Stomach (tissue), 9 donors: ENCODE results near the gene ACTN4. TPM values are rescaled to one million over a fixed set of nuclear protein-coding genes. Genes with fewer than 3 reads are reported as not detected.

Experiments used
- DNase-seq, 2 donors: peaks; one replicate each; pipeline versions ENCODE4 v3.0.0 to v3.0.0-alpha.2; 2013 to 2019
- H3K27ac ChIP-seq, 5 donors: fragments of 200-600 bp in 4 of 5; sonication (generic) in 4 of 5; one replicate each; pipeline ENCODE4 v1.5.1; 2013 to 2019; ENCODE audit warnings: mild to moderate bottlenecking in 1 of 5, moderate library complexity in 1 of 5
- H3K27me3 ChIP-seq, 3 donors: fragments of 200-600 bp; sonication (generic); one replicate each; pipeline ENCODE4 v1.5.1; 2017 to 2019; ENCODE audit warnings: mixed run types in 1 of 3
- H3K36me3 ChIP-seq, 4 donors: fragments of 200-600 bp; sonication (generic); 1 replicate in 3 of 4; 2 replicates in 1 of 4; pipeline ENCODE4 v1.5.1; 2016 to 2019
- H3K4me1 ChIP-seq, 4 donors: fragments of 200-600 bp; sonication (generic); one replicate each; pipeline ENCODE4 v1.5.1; 2016 to 2019
- H3K4me3 ChIP-seq, 4 donors: fragments of 200-600 bp; sonication (generic) in 3 of 4; one replicate each; pipeline ENCODE4 v1.5.1; 2016 to 2019; ENCODE audit warnings: mild to moderate bottlenecking in 1 of 4
- H3K9me3 ChIP-seq, 4 donors: fragments of 200-600 bp; sonication (generic); one replicate each; pipeline ENCODE4 v1.5.1; 2016 to 2019
- EP300 ChIP-seq: sonication (generic); formaldehyde crosslinking; IDR thresholded peaks from one replicate; pipeline ENCODE4 v1.6.1; 2017; ENCODE audit warnings: antibody characterized with exemption
- POLR2A ChIP-seq, 4 donors: fragments of 450-650 bp; IDR thresholded peaks; one replicate each; pipeline ENCODE4 v1.6.1; 2016; ENCODE audit warnings: antibody characterized with exemption in 4 of 4, control low read depth in 2 of 4, mild to moderate bottlenecking in 1 of 4, moderate library complexity in 1 of 4
- POLR2AphosphoS5 ChIP-seq, 3 donors: sonication (generic); formaldehyde crosslinking; IDR thresholded peaks; one replicate each; pipeline ENCODE4 v1.6.1; 2016; ENCODE audit warnings: antibody characterized with exemption in 3 of 3
- WGBS, 5 donors: extraction: QIAGEN DNeasy Blood & Tissue Kit in 3 of 5; methylation state at CpG; one replicate each; pipeline versions ENCODE4 v1.1.5 to v1.1.7; 2013 to 2018; 5-methylcytosine and 5-hydroxymethylcytosine counted together
- intact Hi-C: fragments of 100-400 bp; cut with DNase I; formaldehyde crosslinking; loops from one replicate; pipeline ENCODE4 v1.15.1; 2023; ENCODE audit warnings: low total_unique reads
- polyA plus RNA-seq, 3 donors: library from polyadenylated mRNA; stranded (reverse); fragments of 200-250 nt; gene quantifications; one replicate each; pipeline ENCODE4 v1.2.3, GENCODE V29; 2013
- total RNA-seq, 5 donors: library from RNA; depleted of rRNA; stranded (reverse); fragments of >200 nt; gene quantifications; one replicate each; pipeline versions ENCODE4 v1.1.0 to v1.2.3, GENCODE V29; 2014 to 2016
- TF ChIP-seq, protein P1 (sequence below), 7 experiments: fragments of 450-650 bp in 4 of 7; fragments of 200-600 bp in 3 of 7; sonication (generic) in 3 of 7; IDR thresholded peaks; one replicate each; pipeline ENCODE4 v1.5.1; 2016 to 2019; ENCODE audit warnings: antibody characterized with exemption in 7 of 7, control low read depth in 2 of 7, mild to moderate bottlenecking in 1 of 7
- donor health status: healthy with polysubstance abuse.
- donor health status: Bipolar disorder and iron deficiency.
- donor health status: healthy.

Gene ACTN4
- total and polyA plus RNA-seq, 8 donors, result 55.3 to 343 (median 261) TPM

DNA sequence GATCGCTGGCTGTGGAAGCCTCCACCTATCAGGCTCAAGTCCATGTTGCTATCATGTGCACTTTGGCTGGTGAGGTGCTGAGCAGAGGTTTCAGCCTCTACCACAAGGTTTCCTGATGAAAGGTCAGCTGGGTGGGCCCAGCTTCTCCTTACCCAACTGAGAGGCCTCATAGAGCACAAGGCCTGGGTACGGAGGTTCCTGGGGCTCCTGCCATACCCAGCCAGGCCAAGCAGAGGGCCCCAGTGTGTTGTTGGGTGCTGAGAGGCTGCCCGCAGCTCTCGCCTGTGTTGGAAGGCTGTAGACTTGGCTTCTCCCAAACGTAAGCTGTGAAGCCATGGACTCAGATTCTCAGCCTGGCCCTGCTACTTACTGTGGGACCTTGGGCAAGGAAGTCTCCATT lies 28.2 kb downstream of the ACTN4 start:
- TF ChIP-seq EP300 (no peak), POLR2A (IDR thresholded peaks at IDR 0.05) (no peak)
- TF ChIP-seq, protein P1, sequence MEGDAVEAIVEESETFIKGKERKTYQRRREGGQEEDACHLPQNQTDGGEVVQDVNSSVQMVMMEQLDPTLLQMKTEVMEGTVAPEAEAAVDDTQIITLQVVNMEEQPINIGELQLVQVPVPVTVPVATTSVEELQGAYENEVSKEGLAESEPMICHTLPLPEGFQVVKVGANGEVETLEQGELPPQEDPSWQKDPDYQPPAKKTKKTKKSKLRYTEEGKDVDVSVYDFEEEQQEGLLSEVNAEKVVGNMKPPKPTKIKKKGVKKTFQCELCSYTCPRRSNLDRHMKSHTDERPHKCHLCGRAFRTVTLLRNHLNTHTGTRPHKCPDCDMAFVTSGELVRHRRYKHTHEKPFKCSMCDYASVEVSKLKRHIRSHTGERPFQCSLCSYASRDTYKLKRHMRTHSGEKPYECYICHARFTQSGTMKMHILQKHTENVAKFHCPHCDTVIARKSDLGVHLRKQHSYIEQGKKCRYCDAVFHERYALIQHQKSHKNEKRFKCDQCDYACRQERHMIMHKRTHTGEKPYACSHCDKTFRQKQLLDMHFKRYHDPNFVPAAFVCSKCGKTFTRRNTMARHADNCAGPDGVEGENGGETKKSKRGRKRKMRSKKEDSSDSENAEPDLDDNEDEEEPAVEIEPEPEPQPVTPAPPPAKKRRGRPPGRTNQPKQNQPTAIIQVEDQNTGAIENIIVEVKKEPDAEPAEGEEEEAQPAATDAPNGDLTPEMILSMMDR (IDR thresholded peaks at IDR 0.05), result no peak
- Histone ChIP-seq H3K4me1 (peaks cover 70 to 95% (median 80%) of the 10 kb centered on the region in 4 donors), H3K36me3 (peaks cover 0 to 21% (median 10%) of the 10 kb centered on the region in 4 donors), H3K9me3 (no peaks in the 10 kb centered on the region), H3K27me3 (no peaks in the 10 kb centered on the region), H3K27ac (peak overlapping the region; percentile 58 to 96 (median 79)), H3K4me3 (no peak overlapping the region)
- intact Hi-C loops, result no loop called here
- 69 to 84% (median 78%) methylated on average over 2 to 5 of the region's 5 CpGs for WGBS, 5 donors
- no peak for DNase-seq

DNA sequence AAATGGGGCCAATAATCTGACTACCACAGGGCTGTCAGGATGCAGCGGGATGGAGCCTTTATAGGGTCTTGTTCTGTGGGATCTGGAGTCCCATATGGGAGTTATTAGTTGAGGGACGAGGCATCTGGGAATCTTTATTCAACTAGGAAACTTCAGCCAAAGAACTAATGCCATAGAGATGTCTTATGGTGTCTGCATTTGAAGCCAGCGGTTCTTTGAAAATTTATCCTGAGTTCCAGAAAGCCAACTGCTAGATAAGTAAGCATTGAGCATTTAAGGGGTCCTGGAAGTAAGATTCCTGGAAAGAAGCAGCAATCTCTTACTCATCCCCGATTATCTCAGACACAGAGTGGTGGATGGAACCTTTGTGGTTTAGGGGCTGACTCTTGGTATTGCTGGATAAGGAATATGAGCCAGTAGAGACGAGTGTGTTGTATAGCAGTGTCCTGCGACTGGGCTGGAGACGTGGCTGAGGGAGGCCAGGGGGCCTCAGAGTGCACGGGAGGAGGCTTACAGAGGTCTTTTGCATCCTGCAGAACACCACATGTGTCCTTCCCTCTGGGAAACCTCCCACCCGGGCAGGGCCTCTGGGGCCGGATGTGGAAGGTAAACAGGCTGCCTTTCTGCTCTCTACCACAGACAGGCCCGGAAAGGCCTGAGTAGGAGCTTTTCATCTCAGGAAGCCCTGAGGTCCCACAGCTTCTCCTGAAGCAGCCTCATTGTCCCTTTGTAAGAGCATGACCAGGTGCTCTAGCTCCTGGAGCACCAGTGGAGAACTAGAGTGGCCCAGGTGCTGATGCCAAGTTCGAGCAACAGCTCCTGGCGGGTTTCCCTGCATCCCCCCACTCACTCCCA lies 28.8 kb downstream of the ACTN4 start:
- DNase-seq, result peak in 1 of 2 donors; percentile 83
- H3K4me1 ChIP-seq, result peaks cover 64 to 93% (median 78%) of the 10 kb centered on the region in 4 donors
- WGBS, 5 donors, result 28 to 40% (median 36%) methylated on average over 13 of the region's 13 CpGs

DNA sequence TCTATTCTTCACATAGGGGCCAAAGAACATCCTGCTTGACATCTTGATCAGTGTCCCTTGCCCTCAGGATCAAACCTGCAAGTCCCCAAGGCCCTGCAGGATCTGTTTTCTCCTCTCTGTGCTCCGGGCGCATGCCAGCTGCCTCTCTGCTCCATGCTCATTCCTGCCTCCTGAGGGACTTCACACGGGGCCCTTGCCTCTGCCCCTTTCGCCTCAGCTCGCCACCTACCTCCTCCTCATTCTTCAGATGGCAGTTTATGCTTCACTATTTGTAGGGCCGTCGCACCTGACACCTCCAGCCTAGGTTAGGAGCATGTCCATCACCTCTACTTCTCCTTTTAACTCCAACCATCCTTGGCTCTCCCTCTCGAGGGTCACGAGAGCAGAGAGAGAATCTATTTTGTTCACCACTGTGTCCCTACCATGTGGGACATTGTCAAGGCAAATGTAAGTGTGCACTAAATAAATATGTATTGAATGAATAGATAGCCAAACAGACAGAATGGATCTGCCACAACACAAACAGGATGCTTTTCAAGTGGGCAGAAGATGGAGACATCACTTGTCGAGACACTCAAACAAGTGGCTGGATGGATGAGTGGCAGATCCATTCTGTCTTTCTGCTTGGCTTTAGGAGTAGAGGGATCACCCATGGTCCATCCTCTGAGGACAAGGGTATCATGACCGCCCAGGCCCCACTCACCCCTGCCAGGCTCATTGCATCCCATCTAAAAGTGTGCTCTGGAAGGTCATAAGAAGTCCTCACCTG lies 29.6 kb downstream of the ACTN4 start:
- H3K4me3 ChIP-seq, result no peak overlapping the region
- no peaks in the 10 kb centered on the region for H3K27me3 ChIP-seq
- H3K9me3 ChIP-seq, result no peaks in the 10 kb centered on the region
- DNase-seq, result no peak
- peaks cover 0 to 21% (median 10%) of the 10 kb centered on the region in 4 donors for H3K36me3 ChIP-seq
- intact Hi-C loops, result no loop called here
- H3K27ac ChIP-seq, result peak overlapping the region; percentile 24 to 96 (median 79)
- no peak for TF ChIP-seq POLR2AphosphoS5 (IDR thresholded peaks at IDR 0.05)
- TF ChIP-seq EP300, result no peak
- TF ChIP-seq POLR2A (IDR thresholded peaks at IDR 0.05), result no peak
- TF ChIP-seq, protein P1 (IDR thresholded peaks at IDR 0.05), result no peak
- 67 to 78% (median 74%) methylated on average over 11 of the region's 11 CpGs for WGBS, 5 donors
- H3K4me1 ChIP-seq, result peaks cover 57 to 93% (median 77%) of the 10 kb centered on the region in 4 donors

More for the DNA sequence above, 28.8 kb downstream of the ACTN4 start:
- Histone ChIP-seq H3K36me3 (peaks cover 0 to 21% (median 10%) of the 10 kb centered on the region in 4 donors), H3K27me3 (no peaks in the 10 kb centered on the region), H3K4me3 (no peak overlapping the region), H3K9me3 (no peaks in the 10 kb centered on the region), H3K27ac (peak overlapping the region; percentile 58 to 96 (median 79))
- TF ChIP-seq, protein P1 (IDR thresholded peaks at IDR 0.05), result no peak
- TF ChIP-seq POLR2AphosphoS5 (IDR thresholded peaks at IDR 0.05) (peak in 2 of 3 donors; percentile 10 to 16), EP300 (no peak)
- intact Hi-C loops, result no loop called here

DNA sequence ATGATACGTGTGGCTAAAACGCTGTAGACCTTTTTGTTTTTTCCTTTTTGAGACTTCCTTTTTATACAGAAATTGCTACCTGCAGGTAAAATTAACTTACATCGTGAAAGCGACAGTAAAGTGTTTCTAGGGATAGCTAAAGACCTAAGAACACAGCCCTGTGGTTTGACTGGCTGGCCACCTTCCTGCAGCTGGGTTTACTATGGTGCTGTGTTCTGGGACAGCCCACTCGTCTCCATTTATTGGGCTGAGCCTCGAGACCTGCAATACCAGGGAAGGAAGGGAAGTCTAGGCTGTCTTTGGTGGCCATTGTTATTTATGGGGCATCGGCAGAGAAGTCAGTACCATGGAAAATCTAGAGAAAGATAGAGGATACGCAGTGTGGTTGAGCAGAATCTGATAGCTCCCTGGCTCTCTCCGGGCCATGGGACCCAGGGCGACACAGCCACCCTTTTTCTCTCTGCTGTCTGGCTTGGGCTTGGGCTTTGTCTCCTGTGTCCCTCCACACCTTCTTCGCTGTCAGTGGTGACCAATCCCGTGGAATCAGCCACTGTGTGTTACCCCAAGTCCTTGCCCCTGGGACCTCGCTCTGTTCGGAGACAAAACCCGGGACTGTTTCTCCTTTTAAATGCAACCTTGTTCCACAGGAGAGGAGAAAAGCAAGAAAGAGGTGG lies 30.9 kb downstream of the ACTN4 start:
- no peaks in the 10 kb centered on the region for H3K27me3 ChIP-seq
- TF ChIP-seq POLR2A (IDR thresholded peaks at IDR 0.05) (no peak), EP300 (no peak), POLR2AphosphoS5 (IDR thresholded peaks at IDR 0.05) (no peak)
- TF ChIP-seq, protein P1 (IDR thresholded peaks at IDR 0.05), result no peak
- peaks cover 67 to 97% (median 89%) of the 10 kb centered on the region in 4 donors for H3K4me1 ChIP-seq
- peaks cover 0 to 21% (median 10%) of the 10 kb centered on the region in 4 donors for H3K36me3 ChIP-seq
- intact Hi-C loops, result no loop called here
- H3K9me3 ChIP-seq, result no peaks in the 10 kb centered on the region
- no peak overlapping the region for H3K4me3 ChIP-seq
- peak overlapping the region in 4 of 5 donors; percentile 89 to 96 (median 92) for H3K27ac ChIP-seq
- 62 to 76% (median 69%) methylated on average over 15 of the region's 15 CpGs for WGBS, 5 donors
- no peak for DNase-seq
